ENCODE results near the gene ENAH. TPM values are rescaled to one million over a fixed set of nuclear protein-coding genes. Genes with fewer than 3 reads are reported as not detected.

The ENAH gene
- total RNA-seq, 6 experiments from 2014 or later = 9.0 to 33.2 (median 20.8) TPM

GRCh38 chr1:225651872-225652728 is 823 bp downstream of the ENAH start:
- intact Hi-C loops (cut with DNase I) = loop anchor here in 1 of 2 donors (10.0 kb wide), 1 partner anchor 177 kb away; no protein-coding TSS in a partner anchor
- Histone ChIP-seq H3K4me3 (peak overlapping the region; percentile 70 to 82 (median 74)), H3K4me1 (no peaks in the 10 kb centered on the region), H3K27me3 (no peaks in the 10 kb centered on the region), H3K27ac (peak overlapping the region; percentile 75 to 82 (median 78)), H3K36me3 (no peaks in the 10 kb centered on the region), H3K9me3 (no peaks in the 10 kb centered on the region)
- ATAC-seq = peak; percentile 4 to 36 (median 16)
- TF ChIP-seq CTCF (IDR thresholded peaks at IDR 0.05) (no peak), POLR2A (IDR thresholded peaks at IDR 0.05) (no peak)
- WGBS (ENCODE audit: insufficient coverage, low coverage, low lambda C conversion rate, missing lambda C conversion rate) = 3% methylated on average over 26 of the region's 45 CpGs
- DNase-seq = peak in 2 of 3 donors; percentile 42 to 52

GRCh38 chr1:225651376-225651871 is 1.5 kb downstream of the ENAH start:
- Histone ChIP-seq H3K27ac (no peak overlapping the region), H3K27me3 (no peaks in the 10 kb centered on the region), H3K36me3 (no peaks in the 10 kb centered on the region), H3K9me3 (no peaks in the 10 kb centered on the region), H3K4me1 (no peaks in the 10 kb centered on the region), H3K4me3 (peak overlapping the region; percentile 70 to 82 (median 74))
- intact Hi-C loops (cut with DNase I) = loop anchor here in 1 of 2 donors (10.0 kb wide), 1 partner anchor 177 kb away; no protein-coding TSS in a partner anchor
- no peak for TF ChIP-seq POLR2A (IDR thresholded peaks at IDR 0.05)
- TF ChIP-seq CTCF (IDR thresholded peaks at IDR 0.05) = no peak
- ATAC-seq = no peak
- 27% methylated on average over 8 of the region's 8 CpGs for WGBS (ENCODE audit: insufficient coverage, low coverage, low lambda C conversion rate, missing lambda C conversion rate)
- no peak for DNase-seq

- Histone ChIP-seq H3K4me1 (no peaks in the 10 kb centered on the region), H3K4me3 (no peak overlapping the region), H3K27me3 (no peaks in the 10 kb centered on the region), H3K36me3 (no peaks in the 10 kb centered on the region), H3K27ac (no peak overlapping the region), H3K9me3 (no peaks in the 10 kb centered on the region)
- intact Hi-C loops (cut with DNase I) = loop anchor here in 1 of 2 donors (10.0 kb wide), 1 partner anchor 175 kb away; no protein-coding TSS in a partner anchor
- TF ChIP-seq CTCF (IDR thresholded peaks at IDR 0.05) = no peak
- TF ChIP-seq POLR2A (IDR thresholded peaks at IDR 0.05) = no peak
- 71% methylated on average over 5 of the region's 5 CpGs for WGBS (ENCODE audit: insufficient coverage, low coverage, low lambda C conversion rate, missing lambda C conversion rate)
- no peak for DNase-seq
- no peak for ATAC-seq
Measured at GRCh38 chr1:225650179-225650578, 2.7 kb downstream of the ENAH start.

- no peak for ATAC-seq
- Histone ChIP-seq H3K27ac (no peak overlapping the region), H3K27me3 (no peaks in the 10 kb centered on the region), H3K9me3 (no peaks in the 10 kb centered on the region), H3K36me3 (no peaks in the 10 kb centered on the region), H3K4me1 (no peaks in the 10 kb centered on the region), H3K4me3 (no peak overlapping the region)
- TF ChIP-seq POLR2A (IDR thresholded peaks at IDR 0.05) (no peak), CTCF (IDR thresholded peaks at IDR 0.05) (no peak)
- no peak for DNase-seq
- WGBS (ENCODE audit: insufficient coverage, low coverage, low lambda C conversion rate, missing lambda C conversion rate) = 85% methylated on average over 6 of the region's 6 CpGs
- intact Hi-C loops (cut with DNase I) = no loop called here
Measured at GRCh38 chr1:225645194-225645895, 7.6 kb downstream of the ENAH start.
